GM23338 (cell line): ENCODE data around the gene DTD1. TPM values are rescaled to one million over a fixed set of nuclear protein-coding genes. Genes with fewer than 3 reads are reported as not detected.

Experiments used
- ATAC-seq: fragments of 200-7000 bp; cut with Tn5 transposase; 3 replicates; pipeline ENCODE4 v1.9.1; 2020
- DNase-seq: peaks from one replicate; pipeline ENCODE4 v3.0.0-alpha.2; 2015; ENCODE audit warnings: low spot score
- H2AFZ ChIP-seq: fragments of 200-600 bp; sonication (generic); 2 replicates; pipeline ENCODE4 v1.8.0; 2016; ENCODE audit warnings: antibody characterized with exemption, mild to moderate bottlenecking, moderate library complexity
- H3F3A ChIP-seq: fragments of 200-600 bp; sonication (generic); replicated peaks from 2 replicates; pipeline ENCODE4 v1.8.0; 2017; ENCODE audit warnings: antibody characterized with exemption, mixed run types, low read depth
- H3K27ac ChIP-seq: fragments of 200-600 bp; sonication (generic); 2 replicates; pipeline ENCODE4 v1.6.1; 2016; ENCODE audit warnings: low read depth
- H3K27me3 ChIP-seq: fragments of 200-600 bp; sonication (generic); 2 replicates; pipeline ENCODE4 v1.8.0; 2016; ENCODE audit warnings: mild to moderate bottlenecking, mixed run types, moderate library complexity; ENCODE audit not compliant: insufficient read depth
- H3K36me3 ChIP-seq: fragments of 200-600 bp; sonication (generic); 2 replicates; pipeline ENCODE4 v1.8.0; 2016; ENCODE audit warnings: mild to moderate bottlenecking; ENCODE audit not compliant: insufficient read depth
- H3K4me1 ChIP-seq: fragments of 200-600 bp; sonication (generic); 2 replicates; pipeline ENCODE4 v1.8.0; 2016; ENCODE audit warnings: mild to moderate bottlenecking, moderate library complexity; ENCODE audit not compliant: insufficient read depth
- H3K4me2 ChIP-seq: fragments of 200-600 bp; sonication (generic); 2 replicates; pipeline ENCODE4 v1.7.1; 2017; ENCODE audit warnings: mixed run types
- H3K4me3 ChIP-seq: fragments of 200-600 bp; sonication (generic); 2 replicates; pipeline ENCODE4 v1.6.1; 2016; ENCODE audit warnings: mixed run types
- H3K79me2 ChIP-seq: fragments of 200-600 bp; sonication (generic); replicated peaks from 2 replicates; pipeline ENCODE4 v1.8.0; 2017; ENCODE audit warnings: mild to moderate bottlenecking; ENCODE audit not compliant: insufficient read depth
- H3K9me2 ChIP-seq: fragments of 200-600 bp; sonication (generic); 2 replicates; pipeline ENCODE4 v1.8.0; 2017; ENCODE audit not compliant: insufficient read depth
- H4K20me1 ChIP-seq: fragments of 200-600 bp; sonication (generic); replicated peaks from 2 replicates; pipeline ENCODE4 v1.8.0; 2017; ENCODE audit warnings: mild to moderate bottlenecking; ENCODE audit not compliant: insufficient read depth
- H3K27ac Mint-ChIP-seq: 2 replicates; pipeline ENCODE4 v1.8.0; 2020; ENCODE audit warnings: inconsistent platforms, mild to moderate bottlenecking, moderate library complexity, mixed read lengths
- H3K27me3 Mint-ChIP-seq: 3 replicates; pipeline ENCODE4 v1.8.0; 2022; ENCODE audit warnings: low read depth, mild to moderate bottlenecking, moderate library complexity, mixed read lengths, inconsistent platforms; ENCODE audit not compliant: insufficient read depth, poor library complexity
- H3K36me3 Mint-ChIP-seq: 3 replicates; pipeline ENCODE4 v1.8.0; 2021; ENCODE audit warnings: low read depth, mild to moderate bottlenecking, inconsistent platforms, moderate library complexity, mixed read lengths
- H3K4me1 Mint-ChIP-seq: 3 replicates; pipeline ENCODE4 v1.8.0; 2020; ENCODE audit warnings: mild to moderate bottlenecking, inconsistent platforms, mixed read lengths
- H3K4me3 Mint-ChIP-seq: 3 replicates; pipeline ENCODE4 v1.8.0; 2021; ENCODE audit warnings: moderate library complexity, mild to moderate bottlenecking, inconsistent platforms, mixed read lengths
- H3K9me3 Mint-ChIP-seq: 3 replicates; pipeline ENCODE4 v1.8.0; 2020; ENCODE audit warnings: moderate library complexity, mild to moderate bottlenecking, inconsistent platforms, mixed read lengths
- CREB1 ChIP-seq: fragments of 250-450 bp; sonication (Bioruptor Pico); IDR thresholded peaks from 2 replicates; pipeline ENCODE4 v1.5.0; 2020; ENCODE audit warnings: low read depth, mild to moderate bottlenecking, moderate library complexity
- CTCF ChIP-seq, 2 experiments: fragments of 200-600 bp in 1 of 2; sonication (generic) in 1 of 2; conservative IDR thresholded peaks; 2 replicates each; pipeline versions ENCODE4 v1.5.1 to v1.6.1; 2016 to 2017; ENCODE audit warnings: antibody characterized with exemption in 2 of 2, low read depth in 2 of 2, mild to moderate bottlenecking in 2 of 2, moderate library complexity in 1 of 2
- ETS1 ChIP-seq: IDR thresholded peaks from 2 replicates; pipeline ENCODE4 v1.6.1; 2016; ENCODE audit warnings: antibody characterized with exemption
- EZH2phosphoT487 ChIP-seq: fragments of 200-600 bp; sonication (generic); IDR thresholded peaks from one replicate; pipeline ENCODE4 v1.8.1; 2018; ENCODE audit warnings: antibody characterized with exemption; ENCODE audit not compliant: unreplicated experiment
- JUNB ChIP-seq: IDR thresholded peaks from one replicate; pipeline ENCODE4 v1.6.1; 2016; ENCODE audit warnings: antibody characterized with exemption; ENCODE audit not compliant: unreplicated experiment
- NANOG ChIP-seq: IDR thresholded peaks from 2 replicates; pipeline ENCODE4 v1.6.1; 2016; ENCODE audit warnings: antibody characterized with exemption, borderline replicate concordance
- POLR2AphosphoS5 ChIP-seq: IDR thresholded peaks from 2 replicates; pipeline ENCODE4 v1.6.1; 2016; ENCODE audit warnings: antibody characterized with exemption, low read depth
- REST ChIP-seq: IDR thresholded peaks from one replicate; pipeline ENCODE4 v1.6.1; 2018; ENCODE audit warnings: antibody characterized with exemption; ENCODE audit not compliant: unreplicated experiment
- STAT1 ChIP-seq: IDR thresholded peaks from one replicate; pipeline ENCODE4 v1.6.1; 2016; ENCODE audit warnings: antibody characterized with exemption; ENCODE audit not compliant: unreplicated experiment
- ZNF331 ChIP-seq: fragments of 250-450 bp; sonication (Bioruptor Pico); IDR thresholded peaks from 2 replicates; pipeline ENCODE4 v1.5.0; 2020; ENCODE audit warnings: low read depth, mild to moderate bottlenecking, moderate library complexity
- polyA plus RNA-seq: library from polyadenylated mRNA; unstranded; fragments of >200 nt; fragmentation: Nextera tagmentation; extraction: Ambion mirVana; gene quantifications from 2 replicates; pipeline ENCODE4 v1.2.1, GENCODE V29; 2016
- total RNA-seq: library from RNA; depleted of rRNA; stranded (reverse); fragments of >200 nt; shearing (Covaris generic); gene quantifications from 2 replicates; pipeline ENCODE4 v1.2.3, GENCODE V29; 2014
- TF ChIP-seq, protein P1 (sequence below): fragments of 250-450 bp; sonication (Bioruptor Pico); IDR thresholded peaks from 2 replicates; pipeline ENCODE4 v1.5.0; 2020; ENCODE audit warnings: mild to moderate bottlenecking, moderate library complexity

The DTD1 gene
- total and polyA plus RNA-seq, 2 experiments from 2014 or later = 69.8 to 74.0 TPM

DNA sequence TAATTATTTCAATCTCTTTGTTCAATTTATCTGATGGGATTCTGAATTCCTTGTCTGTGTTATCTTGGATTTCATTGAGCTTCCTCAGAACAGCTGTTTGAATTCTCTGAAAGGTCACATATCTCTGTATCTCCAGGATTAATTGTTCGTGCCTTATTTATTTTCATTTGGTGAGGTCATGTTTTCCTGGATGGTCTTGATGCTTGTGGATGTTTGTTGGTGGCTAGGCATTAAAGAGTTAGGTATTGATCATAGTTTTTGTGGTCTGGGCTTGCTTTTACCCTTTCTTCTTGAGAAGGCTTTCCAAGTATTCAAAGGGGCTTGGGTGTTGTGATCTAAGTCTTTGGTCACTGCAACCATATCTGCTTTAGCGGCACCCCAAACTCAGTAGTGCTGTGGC is 186.4 kb downstream of the DTD1 start:
- Histone ChIP-seq H3K27me3 (no peaks in the 10 kb centered on the region), H3F3A (no peaks in the 10 kb centered on the region), H3K79me2 (no peaks in the 10 kb centered on the region), H3K27ac (no peak overlapping the region), H3K9me2 (no peaks in the 10 kb centered on the region; the same call in 1 of the 2 replicates), H3K4me3 (no peak overlapping the region), H3K36me3 (no peaks in the 10 kb centered on the region), H4K20me1 (no peaks in the 10 kb centered on the region), H2AFZ (no peak overlapping the region), H3K4me2 (no peak overlapping the region), H3K4me1 (no peaks in the 10 kb centered on the region)
- Mint-ChIP-seq H3K9me3 (peaks cover 7% of the 10 kb centered on the region; the same call in 1 of the 3 replicates), H3K4me3 (no peak overlapping the region), H3K27ac (no peak overlapping the region), H3K36me3 (no peaks in the 10 kb centered on the region), H3K4me1 (no peaks in the 10 kb centered on the region), H3K27me3 (no peaks in the 10 kb centered on the region)
- DNase-seq = no peak
- no peak for ATAC-seq
- TF ChIP-seq CREB1 (CRISPR knock-in tag) (no peak), ETS1 (no peak), STAT1 (no peak), ZNF331 (CRISPR knock-in tag) (no peak), NANOG (no peak), CTCF (conservative IDR thresholded peaks at IDR 0.05; ENCODE audit: low read depth in 2 of 2) (no peak), POLR2AphosphoS5 (no peak), JUNB (no peak), EZH2phosphoT487 (no peak), REST (no peak)
- TF ChIP-seq, protein P1, sequence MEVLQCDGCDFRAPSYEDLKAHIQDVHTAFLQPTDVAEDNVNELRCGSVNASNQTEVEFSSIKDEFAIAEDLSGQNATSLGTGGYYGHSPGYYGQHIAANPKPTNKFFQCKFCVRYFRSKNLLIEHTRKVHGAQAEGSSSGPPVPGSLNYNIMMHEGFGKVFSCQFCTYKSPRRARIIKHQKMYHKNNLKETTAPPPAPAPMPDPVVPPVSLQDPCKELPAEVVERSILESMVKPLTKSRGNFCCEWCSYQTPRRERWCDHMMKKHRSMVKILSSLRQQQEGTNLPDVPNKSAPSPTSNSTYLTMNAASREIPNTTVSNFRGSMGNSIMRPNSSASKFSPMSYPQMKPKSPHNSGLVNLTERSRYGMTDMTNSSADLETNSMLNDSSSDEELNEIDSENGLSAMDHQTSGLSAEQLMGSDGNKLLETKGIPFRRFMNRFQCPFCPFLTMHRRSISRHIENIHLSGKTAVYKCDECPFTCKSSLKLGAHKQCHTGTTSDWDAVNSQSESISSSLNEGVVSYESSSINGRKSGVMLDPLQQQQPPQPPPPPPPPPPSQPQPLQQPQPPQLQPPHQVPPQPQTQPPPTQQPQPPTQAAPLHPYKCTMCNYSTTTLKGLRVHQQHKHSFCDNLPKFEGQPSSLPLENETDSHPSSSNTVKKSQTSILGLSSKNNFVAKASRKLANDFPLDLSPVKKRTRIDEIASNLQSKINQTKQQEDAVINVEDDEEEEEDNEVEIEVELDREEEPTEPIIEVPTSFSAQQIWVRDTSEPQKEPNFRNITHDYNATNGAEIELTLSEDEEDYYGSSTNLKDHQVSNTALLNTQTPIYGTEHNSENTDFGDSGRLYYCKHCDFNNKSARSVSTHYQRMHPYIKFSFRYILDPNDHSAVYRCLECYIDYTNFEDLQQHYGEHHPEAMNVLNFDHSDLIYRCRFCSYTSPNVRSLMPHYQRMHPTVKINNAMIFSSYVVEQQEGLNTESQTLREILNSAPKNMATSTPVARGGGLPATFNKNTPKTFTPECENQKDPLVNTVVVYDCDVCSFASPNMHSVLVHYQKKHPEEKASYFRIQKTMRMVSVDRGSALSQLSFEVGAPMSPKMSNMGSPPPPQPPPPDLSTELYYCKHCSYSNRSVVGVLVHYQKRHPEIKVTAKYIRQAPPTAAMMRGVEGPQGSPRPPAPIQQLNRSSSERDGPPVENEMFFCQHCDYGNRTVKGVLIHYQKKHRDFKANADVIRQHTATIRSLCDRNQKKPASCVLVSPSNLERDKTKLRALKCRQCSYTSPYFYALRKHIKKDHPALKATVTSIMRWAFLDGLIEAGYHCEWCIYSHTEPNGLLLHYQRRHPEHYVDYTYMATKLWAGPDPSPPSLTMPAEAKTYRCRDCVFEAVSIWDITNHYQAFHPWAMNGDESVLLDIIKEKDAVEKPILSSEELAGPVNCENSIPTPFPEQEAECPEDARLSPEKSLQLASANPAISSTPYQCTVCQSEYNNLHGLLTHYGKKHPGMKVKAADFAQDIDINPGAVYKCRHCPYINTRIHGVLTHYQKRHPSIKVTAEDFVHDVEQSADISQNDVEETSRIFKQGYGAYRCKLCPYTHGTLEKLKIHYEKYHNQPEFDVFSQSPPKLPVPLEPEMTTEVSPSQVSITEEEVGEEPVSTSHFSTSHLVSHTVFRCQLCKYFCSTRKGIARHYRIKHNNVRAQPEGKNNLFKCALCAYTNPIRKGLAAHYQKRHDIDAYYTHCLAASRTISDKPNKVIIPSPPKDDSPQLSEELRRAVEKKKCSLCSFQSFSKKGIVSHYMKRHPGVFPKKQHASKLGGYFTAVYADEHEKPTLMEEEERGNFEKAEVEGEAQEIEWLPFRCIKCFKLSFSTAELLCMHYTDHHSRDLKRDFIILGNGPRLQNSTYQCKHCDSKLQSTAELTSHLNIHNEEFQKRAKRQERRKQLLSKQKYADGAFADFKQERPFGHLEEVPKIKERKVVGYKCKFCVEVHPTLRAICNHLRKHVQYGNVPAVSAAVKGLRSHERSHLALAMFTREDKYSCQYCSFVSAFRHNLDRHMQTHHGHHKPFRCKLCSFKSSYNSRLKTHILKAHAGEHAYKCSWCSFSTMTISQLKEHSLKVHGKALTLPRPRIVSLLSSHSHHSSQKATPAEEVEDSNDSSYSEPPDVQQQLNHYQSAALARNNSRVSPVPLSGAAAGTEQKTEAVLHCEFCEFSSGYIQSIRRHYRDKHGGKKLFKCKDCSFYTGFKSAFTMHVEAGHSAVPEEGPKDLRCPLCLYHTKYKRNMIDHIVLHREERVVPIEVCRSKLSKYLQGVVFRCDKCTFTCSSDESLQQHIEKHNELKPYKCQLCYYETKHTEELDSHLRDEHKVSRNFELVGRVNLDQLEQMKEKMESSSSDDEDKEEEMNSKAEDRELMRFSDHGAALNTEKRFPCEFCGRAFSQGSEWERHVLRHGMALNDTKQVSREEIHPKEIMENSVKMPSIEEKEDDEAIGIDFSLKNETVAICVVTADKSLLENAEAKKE = no peak
